GM12873 (cell line): ENCODE measurements around the gene PDIK1L.

ENCODE experiments used
- TF ChIP-seq, protein P1 (sequence below): IDR thresholded peaks from 2 replicates; pipeline ENCODE4 v1.5.1; 2012; ENCODE audit warnings: low read depth, mild to moderate bottlenecking, moderate library complexity, low read length, control low read depth; ENCODE audit not compliant: insufficient read depth; ENCODE audit errors: missing control alignments

PDIK1L gene

DNA sequence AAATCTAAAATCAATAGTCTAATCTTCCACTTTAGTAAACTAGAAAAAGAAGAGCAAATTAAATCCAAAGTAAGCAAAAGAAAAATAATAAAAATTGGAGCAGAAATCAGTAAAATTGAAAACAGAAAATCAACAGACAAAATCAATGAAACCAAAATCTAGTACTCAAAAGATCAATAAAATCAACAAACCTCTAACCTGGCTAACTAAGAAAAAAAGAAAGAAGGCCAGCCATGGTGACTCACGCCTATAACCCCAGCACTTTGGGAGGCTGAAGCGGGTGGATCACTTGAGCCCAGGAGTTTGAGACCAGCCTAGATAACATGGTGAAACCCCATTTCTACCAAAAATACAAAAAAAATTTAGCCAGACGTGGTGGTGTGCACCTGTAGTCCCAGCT, 22.8 kb downstream of the PDIK1L start:
- TF ChIP-seq, protein P1, sequence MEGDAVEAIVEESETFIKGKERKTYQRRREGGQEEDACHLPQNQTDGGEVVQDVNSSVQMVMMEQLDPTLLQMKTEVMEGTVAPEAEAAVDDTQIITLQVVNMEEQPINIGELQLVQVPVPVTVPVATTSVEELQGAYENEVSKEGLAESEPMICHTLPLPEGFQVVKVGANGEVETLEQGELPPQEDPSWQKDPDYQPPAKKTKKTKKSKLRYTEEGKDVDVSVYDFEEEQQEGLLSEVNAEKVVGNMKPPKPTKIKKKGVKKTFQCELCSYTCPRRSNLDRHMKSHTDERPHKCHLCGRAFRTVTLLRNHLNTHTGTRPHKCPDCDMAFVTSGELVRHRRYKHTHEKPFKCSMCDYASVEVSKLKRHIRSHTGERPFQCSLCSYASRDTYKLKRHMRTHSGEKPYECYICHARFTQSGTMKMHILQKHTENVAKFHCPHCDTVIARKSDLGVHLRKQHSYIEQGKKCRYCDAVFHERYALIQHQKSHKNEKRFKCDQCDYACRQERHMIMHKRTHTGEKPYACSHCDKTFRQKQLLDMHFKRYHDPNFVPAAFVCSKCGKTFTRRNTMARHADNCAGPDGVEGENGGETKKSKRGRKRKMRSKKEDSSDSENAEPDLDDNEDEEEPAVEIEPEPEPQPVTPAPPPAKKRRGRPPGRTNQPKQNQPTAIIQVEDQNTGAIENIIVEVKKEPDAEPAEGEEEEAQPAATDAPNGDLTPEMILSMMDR, result no peak

DNA sequence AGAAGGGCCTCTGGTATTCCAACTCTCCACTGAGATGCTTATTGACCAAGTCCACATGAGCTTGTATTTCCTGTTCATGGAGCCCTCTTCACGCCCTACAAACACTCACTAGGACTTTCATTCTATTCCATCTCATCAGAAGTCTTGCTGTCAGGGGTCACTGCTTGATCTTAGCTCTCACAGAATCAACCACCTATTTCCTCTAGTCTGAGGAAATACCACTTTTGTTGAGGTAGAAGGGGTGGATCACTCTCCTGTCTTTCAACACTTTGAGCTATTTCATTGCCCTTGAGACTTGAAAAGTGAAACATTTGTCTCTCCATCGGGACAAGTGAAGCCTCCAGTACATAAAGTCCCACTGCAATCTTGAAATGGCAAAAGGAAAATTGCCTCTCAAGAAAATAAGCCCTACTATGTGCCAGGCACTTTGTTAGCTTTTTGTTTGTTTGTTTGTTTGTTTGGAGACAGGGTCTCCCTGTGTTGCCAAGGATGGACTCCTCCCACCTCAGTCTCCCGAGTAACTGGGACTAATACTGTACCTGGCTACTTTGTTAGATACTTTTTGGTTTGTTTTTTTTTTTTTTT, 27.4 kb downstream of the PDIK1L start:
- TF ChIP-seq, protein P1, result no peak

DNA sequence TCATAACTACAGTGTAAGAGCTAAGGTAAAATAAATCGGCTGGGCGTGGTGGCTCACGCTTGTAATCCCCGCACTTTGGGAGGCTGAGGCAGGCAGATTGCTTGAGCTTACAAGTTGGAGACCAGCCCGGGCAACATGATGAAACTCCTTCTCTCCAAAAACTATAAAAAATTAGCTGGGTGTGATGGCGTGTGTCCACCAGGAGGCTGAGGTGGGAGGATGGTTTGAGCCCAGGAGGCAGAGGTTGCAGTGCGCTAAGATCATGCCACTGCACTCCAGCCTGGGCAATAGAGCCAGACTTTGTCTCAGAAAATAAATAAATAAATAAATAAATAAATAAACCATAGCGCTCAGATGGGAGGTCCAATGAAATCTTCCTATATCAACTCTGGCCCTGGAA, 30.5 kb downstream of the PDIK1L start:
- TF ChIP-seq, protein P1, result no peak

DNA sequence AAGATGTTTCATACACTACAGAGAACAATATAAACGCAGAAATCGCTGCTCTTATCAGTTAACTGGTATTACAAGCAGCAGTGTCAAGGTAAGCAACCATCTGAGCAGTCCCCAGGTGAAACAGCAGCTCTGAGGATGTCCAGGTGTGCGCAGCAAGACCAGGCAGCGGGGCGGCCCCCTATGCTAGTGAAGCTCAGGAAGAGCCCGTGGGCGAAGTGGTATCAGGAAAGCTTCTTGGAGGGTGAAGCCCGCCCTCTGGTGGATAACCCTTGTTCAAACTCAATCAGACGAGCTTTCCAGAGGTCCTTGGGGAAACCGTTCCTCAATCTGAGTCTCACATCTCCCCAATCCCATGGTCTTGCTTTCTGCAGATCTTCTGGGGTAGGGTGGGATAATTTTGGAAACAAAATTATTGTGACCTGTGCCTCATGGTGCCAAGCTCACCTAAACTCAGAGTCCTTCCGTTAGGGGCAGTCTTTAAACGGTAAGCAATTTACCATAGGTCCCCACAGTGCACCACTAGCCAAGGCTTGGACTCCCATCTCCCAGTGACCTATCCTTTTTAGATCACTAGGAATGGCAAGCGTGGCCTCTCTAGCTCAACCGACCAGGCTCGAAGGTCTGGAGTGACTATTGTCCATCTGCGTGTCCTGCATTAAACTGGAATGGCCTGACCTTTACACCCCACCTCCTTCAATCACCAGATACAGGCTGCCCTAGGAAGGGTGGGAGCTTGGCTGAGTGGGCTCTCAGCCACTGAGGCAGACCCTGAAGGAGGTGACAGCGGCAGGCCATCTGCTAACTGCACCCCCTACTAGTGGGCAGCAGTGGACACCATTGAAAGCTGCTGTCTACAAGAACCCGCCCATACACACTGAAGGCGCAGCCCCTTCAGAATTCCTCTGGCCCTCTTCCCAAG, 33.7 kb downstream of the PDIK1L start:
- TF ChIP-seq, protein P1, result peak; percentile 81

DNA sequence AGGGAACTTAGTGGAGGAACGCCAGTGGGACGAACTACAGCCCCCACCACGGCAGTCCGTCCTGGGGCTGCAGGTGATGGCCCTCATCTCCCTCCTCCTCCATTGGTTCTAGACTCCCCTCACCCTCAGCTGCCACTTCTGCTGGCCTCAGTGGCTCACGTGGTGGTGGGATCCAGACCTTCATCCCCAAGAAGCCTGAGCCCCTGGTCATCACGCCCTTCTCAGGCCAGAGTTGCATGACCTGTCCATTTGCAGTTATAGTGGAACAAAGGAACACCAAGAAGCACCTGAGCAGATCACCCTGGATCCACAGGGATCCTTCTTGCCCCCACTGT, 34.3 kb downstream of the PDIK1L start:
- TF ChIP-seq, protein P1, result no peak

DNA sequence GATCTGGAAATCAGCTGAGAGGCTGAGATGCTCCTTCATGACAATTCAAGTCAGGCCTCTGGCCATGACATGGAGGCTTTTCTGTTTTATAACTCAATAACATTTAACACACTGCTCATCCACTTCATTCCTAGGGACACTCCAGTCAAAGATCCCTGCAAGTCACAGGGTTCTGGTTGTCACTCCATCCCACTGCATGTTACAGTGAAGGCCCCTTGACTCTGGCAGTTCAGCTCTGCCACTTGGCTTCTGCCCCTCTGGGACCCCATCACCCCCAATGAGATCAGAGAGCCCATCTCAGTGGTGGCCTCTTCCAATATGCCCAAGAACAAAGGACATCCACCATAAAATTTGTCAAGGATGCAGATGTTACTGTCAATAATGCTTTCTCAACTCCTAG, 37.3 kb downstream of the PDIK1L start:
- TF ChIP-seq, protein P1, result no peak

DNA sequence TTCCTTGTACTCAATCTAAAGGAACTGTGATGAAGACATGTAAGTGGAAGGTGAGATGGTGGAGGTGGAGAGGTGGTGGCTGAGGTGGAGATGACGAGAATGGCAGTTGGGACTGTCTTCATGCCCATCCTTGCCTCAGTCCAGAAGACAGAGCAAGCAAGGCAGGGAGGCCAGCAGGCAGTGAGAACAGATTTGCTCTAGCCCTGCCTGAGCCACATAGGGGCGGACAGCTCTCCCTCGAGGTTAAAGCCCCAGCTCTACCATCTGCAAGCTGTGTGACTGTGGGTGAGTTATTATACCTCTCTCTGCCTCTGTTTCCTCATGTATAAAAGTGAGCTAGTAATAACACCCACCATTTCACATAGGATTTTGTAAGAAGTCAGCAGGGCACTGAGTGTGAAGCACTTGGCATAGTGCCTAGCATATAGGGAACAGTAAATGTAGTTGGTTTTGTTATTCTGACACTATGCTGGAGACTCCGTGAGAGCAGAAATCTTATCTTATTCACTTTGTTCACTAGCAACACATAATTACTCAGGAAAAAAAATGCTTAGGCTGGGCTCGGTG, 42.4 kb downstream of the PDIK1L start:
- TF ChIP-seq, protein P1, result no peak
